ENCODE data around the gene BRD3OS. TPM values are rescaled to one million over a fixed set of nuclear protein-coding genes. Genes with fewer than 3 reads are reported as not detected.

Gene BRD3OS
- total and polyA plus RNA-seq, 2 donors (not counting 1 experiment from before 2014, with no cell fraction given), result 12.0 to 25.3 TPM

DNA sequence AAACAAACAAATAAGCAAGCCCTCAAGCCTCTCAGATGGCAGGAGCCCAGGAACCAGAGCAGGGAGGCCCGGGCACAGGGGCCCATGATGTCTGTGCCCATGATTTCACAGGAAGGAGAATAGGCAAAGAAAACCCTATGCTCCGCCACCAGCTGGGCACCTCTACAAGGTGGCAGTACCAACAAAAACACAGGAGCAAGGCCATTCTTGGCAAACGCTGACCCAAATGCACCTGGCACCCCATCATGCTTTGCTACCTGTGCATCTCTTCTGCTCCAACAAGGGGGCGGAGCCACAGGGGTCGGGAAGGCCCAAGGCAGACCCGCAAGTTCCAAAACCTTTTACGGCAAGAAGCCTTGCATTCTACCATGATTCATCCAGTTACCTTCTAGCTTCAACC, 39.4 kb downstream of the BRD3OS start:
- peaks cover 0 to 6% (median 2%) of the 10 kb centered on the region in 4 experiments for H3K27me3 ChIP-seq (replicated peaks in 1 of 4; ENCODE audit: control extremely low read depth in 1 of 4, control insufficient read depth in 3 of 4, insufficient read depth in 4 of 4, low read length in 3 of 4)
- ChIA-PET CTCF (interaction anchor here (0.6 kb wide), 1 partner anchor 879 kb away, joined by 3 read pairs; no protein-coding TSS in a partner anchor), POLR2A (no interaction called here)
- peaks cover 0 to 4% of the 10 kb centered on the region in 2 experiments for H3K36me3 ChIP-seq (replicated peaks in 1 of 2; ENCODE audit: control extremely low read depth in 1 of 2, control insufficient read depth in 1 of 2, extremely low read depth in 1 of 2, insufficient read depth in 2 of 2, low read length in 1 of 2)
- H2AFZ ChIP-seq (ENCODE audit: insufficient read depth, low read depth, low read length, poor library complexity, severe bottlenecking), result no peak overlapping the region
- H3K9ac ChIP-seq (ENCODE audit: low read length), result no peak overlapping the region
- DNase-seq, result no peak
- peaks cover 0 to 6% (median 0%) of the 10 kb centered on the region in 3 donors for H3K9me3 ChIP-seq (ENCODE audit: control extremely low read depth in 1 of 3, control insufficient read depth in 2 of 3, insufficient read depth in 1 of 3, low read length in 2 of 3)
- H3K27me3 Mint-ChIP-seq, result peaks cover under 1% of the 10 kb centered on the region
- H3K4me2 ChIP-seq (replicated peaks; ENCODE audit: low read depth, low read length, poor library complexity, severe bottlenecking), result no peak overlapping the region
- H3K4me3 Mint-ChIP-seq, result peak overlapping the region; percentile 23
- H4K20me1 ChIP-seq (ENCODE audit: control insufficient read depth, insufficient read depth, low read length, poor library complexity, severe bottlenecking), result peaks cover 72% of the 10 kb centered on the region
- intact Hi-C loops (cut with micrococcal nuclease), result loop anchor here (5.0 to 10.0 kb wide), 4 partner anchors 120 to 917 kb away; partner anchors contain the start of gene RXRA
- TF ChIP-seq, protein P1, sequence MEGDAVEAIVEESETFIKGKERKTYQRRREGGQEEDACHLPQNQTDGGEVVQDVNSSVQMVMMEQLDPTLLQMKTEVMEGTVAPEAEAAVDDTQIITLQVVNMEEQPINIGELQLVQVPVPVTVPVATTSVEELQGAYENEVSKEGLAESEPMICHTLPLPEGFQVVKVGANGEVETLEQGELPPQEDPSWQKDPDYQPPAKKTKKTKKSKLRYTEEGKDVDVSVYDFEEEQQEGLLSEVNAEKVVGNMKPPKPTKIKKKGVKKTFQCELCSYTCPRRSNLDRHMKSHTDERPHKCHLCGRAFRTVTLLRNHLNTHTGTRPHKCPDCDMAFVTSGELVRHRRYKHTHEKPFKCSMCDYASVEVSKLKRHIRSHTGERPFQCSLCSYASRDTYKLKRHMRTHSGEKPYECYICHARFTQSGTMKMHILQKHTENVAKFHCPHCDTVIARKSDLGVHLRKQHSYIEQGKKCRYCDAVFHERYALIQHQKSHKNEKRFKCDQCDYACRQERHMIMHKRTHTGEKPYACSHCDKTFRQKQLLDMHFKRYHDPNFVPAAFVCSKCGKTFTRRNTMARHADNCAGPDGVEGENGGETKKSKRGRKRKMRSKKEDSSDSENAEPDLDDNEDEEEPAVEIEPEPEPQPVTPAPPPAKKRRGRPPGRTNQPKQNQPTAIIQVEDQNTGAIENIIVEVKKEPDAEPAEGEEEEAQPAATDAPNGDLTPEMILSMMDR (IDR thresholded peaks at IDR 0.05), result no peak
- TF ChIP-seq EZH2 (IDR thresholded peaks at IDR 0.05; ENCODE audit: borderline replicate concordance, insufficient read depth, low read depth, low read length, poor library complexity, severe bottlenecking), result no peak
- no peak overlapping the region for H3K27ac Mint-ChIP-seq
- H3K4me1 Mint-ChIP-seq, result peaks cover 60% of the 10 kb centered on the region
- WGBS (ENCODE audit: insufficient coverage), result 96% methylated on average over 7 of the region's 7 CpGs
- no peak for ATAC-seq (ENCODE audit: low read depth)
- peaks cover 71% of the 10 kb centered on the region for H3K79me2 ChIP-seq (ENCODE audit: control insufficient read depth, insufficient read depth, low read length)
- no peaks in the 10 kb centered on the region for H3K9me3 Mint-ChIP-seq (ENCODE audit: insufficient read depth)
- H3K4me1 ChIP-seq (ENCODE audit: control insufficient read depth in 2 of 2, insufficient read depth in 2 of 2, low read length in 2 of 2), result peaks cover 49 to 62% of the 10 kb centered on the region in 2 donors
- H3K4me3 ChIP-seq (ENCODE audit: control extremely low read depth in 1 of 5, extremely low read depth in 1 of 5, insufficient read depth in 1 of 5, low read depth in 2 of 5, low read length in 4 of 5), result no peak overlapping the region
- H3K27ac ChIP-seq (ENCODE audit: low read length in 2 of 2), result no peak overlapping the region
